ENCODE measurements around the gene MACROD2.

Gene MACROD2

GRCh38 chr20:15928946-15929345, 1933.6 kb downstream of the MACROD2 start:
- TF ChIP-seq CTCF (IDR thresholded peaks at IDR 0.05; ENCODE audit: control extremely low read depth, extremely low read depth, low read depth, missing control alignments): no peak
- DNase-seq (ENCODE audit: extremely low spot score): no peak
- ChIA-PET POLR2A (no interaction called here), CTCF (interaction anchor here (0.8 to 3.0 kb wide), 5 partner anchors 10 to 220 kb away, joined by 3 to 12 read pairs (median 4); no protein-coding TSS in a partner anchor)

GRCh38 chr20:15930311-15931305, 1935.3 kb downstream of the MACROD2 start:
- POLR2A ChIA-PET: no interaction called here
- DNase-seq (ENCODE audit: extremely low spot score): no peak
- CTCF ChIA-PET: interaction anchor here (0.8 to 3.0 kb wide), 4 partner anchors 11 to 221 kb away, joined by 3 to 12 read pairs (median 6); no protein-coding TSS in a partner anchor
- peak; percentile 25 for TF ChIP-seq CTCF (IDR thresholded peaks at IDR 0.05; ENCODE audit: control extremely low read depth, extremely low read depth, low read depth, missing control alignments)

- no peak for DNase-seq (ENCODE audit: extremely low spot score)
- ChIA-PET POLR2A (no interaction called here), CTCF (interaction anchor here (1.0 to 1.7 kb wide), 3 partner anchors 9 to 24 kb away, joined by 3 to 6 read pairs (median 3); no protein-coding TSS in a partner anchor)
- TF ChIP-seq CTCF (IDR thresholded peaks at IDR 0.05; ENCODE audit: control extremely low read depth, extremely low read depth, low read depth, missing control alignments): no peak
Measured at GRCh38 chr20:15931897-15932296, 1936.6 kb downstream of the MACROD2 start.

- TF ChIP-seq CTCF (IDR thresholded peaks at IDR 0.05; ENCODE audit: control extremely low read depth, extremely low read depth, low read depth, missing control alignments): no peak
- ChIA-PET POLR2A (no interaction called here), CTCF (no interaction called here)
- peak; percentile 24 for DNase-seq (ENCODE audit: extremely low spot score)
Measured at GRCh38 chr20:15937179-15937578, 1941.9 kb downstream of the MACROD2 start.

- no peak for TF ChIP-seq CTCF (IDR thresholded peaks at IDR 0.05; ENCODE audit: control extremely low read depth, extremely low read depth, low read depth, missing control alignments)
- CTCF ChIA-PET: interaction anchor here (0.8 kb wide), 1 partner anchor 30 kb away, joined by 3 read pairs; no protein-coding TSS in a partner anchor
- POLR2A ChIA-PET: no interaction called here
- no peak for DNase-seq (ENCODE audit: extremely low spot score)
Measured at GRCh38 chr20:15938847-15939246, 1943.5 kb downstream of the MACROD2 start.

- ChIA-PET POLR2A (no interaction called here), CTCF (no interaction called here)
- no peak for TF ChIP-seq CTCF (IDR thresholded peaks at IDR 0.05; ENCODE audit: control extremely low read depth, extremely low read depth, low read depth, missing control alignments)
- no peak for DNase-seq (ENCODE audit: extremely low spot score)
Measured at GRCh38 chr20:15940127-15940526, 1944.8 kb downstream of the MACROD2 start.
